Measurements from ENCODE around the gene HS3ST3B1.

Gene HS3ST3B1
- 8.1 to 69.9 (median 20.7) reads per million in 9 experiments for total RNA-seq

DNA sequence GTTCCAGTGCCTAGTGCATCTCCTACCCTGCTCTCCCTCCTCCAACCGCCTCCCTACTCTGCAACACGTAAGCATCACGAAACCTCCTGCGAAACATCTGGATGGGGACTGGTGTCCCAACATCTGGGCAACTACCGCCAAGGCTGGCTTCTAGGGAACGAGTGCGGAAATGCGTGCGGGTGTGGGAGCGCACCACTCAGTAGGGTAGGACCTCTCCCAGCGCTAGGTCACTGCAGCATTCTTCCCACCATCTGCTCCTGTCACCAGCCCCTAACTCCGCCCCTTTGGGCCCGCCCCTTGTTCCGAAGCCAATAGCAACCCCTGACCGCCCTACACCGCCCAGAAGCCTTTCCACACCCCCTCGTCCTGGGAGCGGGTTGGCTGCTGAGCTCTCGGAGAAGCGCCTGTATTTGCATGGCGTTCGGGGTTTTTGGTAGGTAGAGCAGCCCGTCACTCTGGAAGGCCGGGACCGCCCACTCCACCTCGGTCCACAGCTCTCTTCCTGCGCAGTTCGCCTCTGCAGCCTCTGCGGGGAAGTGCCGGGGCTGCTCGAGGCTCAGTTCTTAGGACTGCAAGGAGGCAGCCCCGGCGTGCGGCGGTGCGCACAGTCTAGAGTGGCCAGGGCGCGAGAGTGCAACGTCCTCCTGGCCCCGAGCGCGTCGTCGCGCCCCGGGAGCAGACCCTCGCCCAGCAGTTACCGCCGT is at the start of gene HS3ST3B1:
Gene HS3ST3B1 (plus strand): TSS at position 507 of the 704 bp plus-strand sequence. CDS start 438 bp downstream, outside the sequence.
- Mint-ChIP-seq H3K4me3 (peak within 1 kb of the TSS; percentile 92 to 95), H3K27ac (peak within 1 kb of the TSS; percentile 73 to 94), H3K27me3 (peaks cover 34 to 36% of the 10 kb centered on the region in 2 donors), H3K9me3 (no peaks in the 10 kb centered on the region), H3K36me3 (ENCODE audit: insufficient read depth) (peaks cover 30% of the 10 kb centered on the region), H3K4me1 (ENCODE audit: low read depth in 2 of 2) (peaks cover 41 to 56% of the 10 kb centered on the region in 2 donors)
- ATAC-seq (replicated peaks) (peak; percentile 79), DNase-seq (peak; percentile 96 to 99 (median 97))

DNA sequence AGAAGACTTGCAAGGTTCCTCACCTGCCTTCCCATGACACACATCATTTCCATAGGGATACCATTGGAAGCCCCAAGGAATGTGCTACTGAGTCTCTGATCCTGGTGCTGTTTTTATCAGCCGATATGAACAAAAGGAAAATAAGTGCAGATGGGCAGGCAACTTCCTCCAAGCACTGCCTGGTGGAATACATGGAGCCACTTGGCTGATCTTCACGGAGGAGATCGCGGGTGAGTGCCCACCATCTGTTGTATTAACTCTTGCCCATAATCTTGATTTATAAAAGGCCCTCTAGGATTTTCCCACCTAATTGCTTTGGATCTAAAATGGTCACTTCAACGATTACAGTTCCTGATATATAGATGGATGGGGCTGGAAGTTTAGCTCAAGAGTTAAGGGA is 39.5 kb upstream of the HS3ST3B1 start:
- no peaks in the 10 kb centered on the region for H3K36me3 Mint-ChIP-seq (ENCODE audit: insufficient read depth)
- no peak for ATAC-seq (replicated peaks)
- no peak for DNase-seq
- peaks cover 2 to 11% of the 10 kb centered on the region in 2 donors for H3K27me3 Mint-ChIP-seq
- no peak overlapping the region for H3K4me3 Mint-ChIP-seq
- H3K4me1 Mint-ChIP-seq (ENCODE audit: low read depth in 2 of 2) = no peaks in the 10 kb centered on the region
- H3K27ac Mint-ChIP-seq = no peak overlapping the region
- no peaks in the 10 kb centered on the region for H3K9me3 Mint-ChIP-seq

DNA sequence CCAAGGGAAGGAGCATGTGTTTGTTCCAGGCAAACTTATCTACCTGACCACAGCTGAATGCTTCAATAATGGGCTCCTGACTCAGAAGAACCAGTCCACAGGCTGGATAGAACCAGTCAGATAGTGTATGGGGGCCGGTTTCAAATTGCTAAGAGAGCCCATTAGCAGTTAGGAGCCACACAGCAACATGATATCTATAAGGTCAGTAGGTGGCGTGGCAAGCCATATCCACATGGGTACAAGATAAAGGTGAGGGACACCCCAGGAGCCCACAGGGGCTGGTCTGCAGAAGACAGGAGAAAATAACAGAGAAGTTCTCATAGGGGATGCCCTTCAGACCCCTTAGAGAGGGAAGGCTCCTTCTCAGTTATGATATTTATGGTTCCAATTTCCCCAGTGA is 32.6 kb upstream of the HS3ST3B1 start:
- DNase-seq = peak in 1 of 3 experiments; percentile 2

DNA sequence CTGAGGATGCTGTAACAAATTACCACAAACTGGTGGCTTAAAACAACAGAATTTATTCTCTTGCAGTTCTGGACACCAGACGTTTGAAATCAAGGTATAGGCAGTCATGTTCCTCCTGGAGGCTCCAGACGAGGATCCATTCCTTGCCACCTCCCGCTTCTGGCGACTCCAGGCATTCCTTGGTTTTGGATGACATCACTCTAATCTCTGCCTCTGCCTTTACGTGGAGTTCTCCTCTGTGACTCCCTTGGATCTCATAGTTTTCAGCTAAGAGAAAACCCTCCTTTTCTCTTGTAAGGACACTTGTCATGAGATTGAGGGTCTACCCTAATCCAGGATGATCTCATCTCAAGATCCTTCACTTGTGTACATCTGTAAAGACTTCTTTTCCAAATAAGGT is 31.4 kb upstream of the HS3ST3B1 start:
- peaks cover 0 to 2% of the 10 kb centered on the region in 2 donors for H3K4me1 Mint-ChIP-seq (ENCODE audit: low read depth in 2 of 2)
- H3K27me3 Mint-ChIP-seq = peaks cover 0 to 4% of the 10 kb centered on the region in 2 donors
- H3K9me3 Mint-ChIP-seq = no peaks in the 10 kb centered on the region
- no peak overlapping the region for H3K4me3 Mint-ChIP-seq
- H3K36me3 Mint-ChIP-seq (ENCODE audit: insufficient read depth) = no peaks in the 10 kb centered on the region
- ATAC-seq (replicated peaks) (no peak), DNase-seq (no peak)
- H3K27ac Mint-ChIP-seq = no peak overlapping the region

More for the DNA sequence above, 32.6 kb upstream of the HS3ST3B1 start:
- no peaks in the 10 kb centered on the region for H3K9me3 Mint-ChIP-seq
- ATAC-seq (replicated peaks) = peak; percentile 31
- peaks cover 0 to 2% of the 10 kb centered on the region in 2 donors for H3K4me1 Mint-ChIP-seq (ENCODE audit: low read depth in 2 of 2)
- H3K36me3 Mint-ChIP-seq (ENCODE audit: insufficient read depth) = no peaks in the 10 kb centered on the region
- no peaks in the 10 kb centered on the region for H3K27me3 Mint-ChIP-seq
- H3K27ac Mint-ChIP-seq = no peak overlapping the region
- H3K4me3 Mint-ChIP-seq = no peak overlapping the region

DNA sequence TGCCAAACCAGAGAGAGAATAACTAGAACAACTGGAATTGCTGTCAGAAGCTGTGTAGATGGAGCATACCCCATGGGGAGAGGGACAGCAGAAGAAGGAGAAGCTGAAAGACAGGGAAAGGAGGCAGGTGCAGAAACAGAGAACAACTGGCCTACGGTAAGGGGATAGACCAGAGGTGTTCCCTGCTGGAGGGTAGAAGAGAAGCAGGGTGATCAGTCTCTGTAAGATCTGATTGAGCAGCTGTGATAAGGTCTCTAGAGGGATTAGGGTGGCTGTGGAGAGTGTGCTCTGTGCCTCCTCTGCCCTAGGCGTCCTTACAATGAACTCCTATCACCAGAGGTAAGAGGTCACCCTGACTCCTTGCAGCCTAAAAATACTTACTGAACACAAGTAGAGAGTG is 30.4 kb upstream of the HS3ST3B1 start:
- Mint-ChIP-seq H3K4me3 (no peak overlapping the region), H3K27me3 (peaks cover 0 to 7% of the 10 kb centered on the region in 2 donors), H3K4me1 (ENCODE audit: low read depth in 2 of 2) (peaks cover 0 to 2% of the 10 kb centered on the region in 2 donors), H3K27ac (no peak overlapping the region), H3K36me3 (ENCODE audit: insufficient read depth) (no peaks in the 10 kb centered on the region), H3K9me3 (no peaks in the 10 kb centered on the region)
- ATAC-seq (replicated peaks) = no peak
- no peak for DNase-seq

DNA sequence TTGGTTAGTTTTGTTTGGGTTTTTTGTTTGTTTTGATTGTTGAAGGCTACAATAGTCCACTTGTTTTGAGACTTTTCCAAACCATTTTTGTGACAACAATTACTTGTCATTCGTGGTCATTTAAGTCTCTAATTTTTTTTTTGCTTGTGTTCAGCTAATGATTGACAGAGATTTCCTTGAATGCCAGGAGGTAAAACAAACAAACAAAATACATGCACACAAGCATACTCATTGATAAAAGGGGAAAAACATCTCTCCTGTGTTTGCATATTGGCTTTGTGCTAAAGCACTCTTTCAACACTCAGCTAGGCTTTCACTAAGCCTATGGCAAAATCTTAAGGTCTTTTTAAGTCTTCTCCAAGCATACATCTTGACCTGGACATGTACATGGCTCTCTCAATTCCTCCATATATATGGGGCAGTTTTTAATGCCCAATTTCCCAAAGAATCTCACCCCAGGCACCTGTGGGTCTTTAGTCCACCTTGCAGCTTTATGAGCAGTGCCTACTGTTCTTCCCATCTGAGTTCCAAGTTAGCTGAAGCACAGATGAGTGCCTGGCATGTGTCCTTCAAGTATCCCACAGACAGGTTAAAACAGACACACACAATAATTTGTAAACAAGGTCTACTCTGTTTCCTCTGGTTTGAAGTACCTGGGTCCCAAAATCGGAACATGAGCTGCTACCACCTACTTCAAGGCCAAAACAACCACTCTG is 24.2 kb upstream of the HS3ST3B1 start:
- no peaks in the 10 kb centered on the region for H3K9me3 Mint-ChIP-seq

DNA sequence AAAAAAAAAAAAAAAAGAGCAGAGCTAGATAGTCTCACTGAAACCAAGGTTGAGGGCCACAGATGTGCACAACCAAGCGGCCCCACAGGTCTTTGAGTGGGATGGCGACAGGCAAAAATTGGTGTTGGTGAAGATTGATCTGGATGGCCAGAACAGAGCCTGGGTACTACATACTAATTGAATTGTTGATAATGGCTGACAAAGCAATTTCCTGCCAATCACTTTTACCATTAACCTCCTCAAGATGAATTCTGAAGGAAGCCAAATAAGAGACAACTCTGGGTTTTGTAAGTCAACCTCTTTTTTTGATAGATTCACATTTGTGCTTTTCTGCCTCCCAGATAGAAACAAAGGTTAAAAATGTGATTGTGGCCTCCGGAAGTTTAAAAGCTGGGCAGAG is 19.4 kb upstream of the HS3ST3B1 start:
- no peak for ATAC-seq (replicated peaks)
- H3K4me1 Mint-ChIP-seq (ENCODE audit: low read depth in 2 of 2) = no peaks in the 10 kb centered on the region

More for the DNA sequence above, 24.2 kb upstream of the HS3ST3B1 start:
- no peaks in the 10 kb centered on the region for H3K4me1 Mint-ChIP-seq (ENCODE audit: low read depth in 2 of 2)
- DNase-seq (no peak), ATAC-seq (replicated peaks) (no peak)
- no peak overlapping the region for H3K4me3 Mint-ChIP-seq
- H3K27ac Mint-ChIP-seq = no peak overlapping the region
- H3K27me3 Mint-ChIP-seq = peaks cover 29 to 33% of the 10 kb centered on the region in 2 donors
- peaks cover 2% of the 10 kb centered on the region for H3K36me3 Mint-ChIP-seq (ENCODE audit: insufficient read depth)

DNA sequence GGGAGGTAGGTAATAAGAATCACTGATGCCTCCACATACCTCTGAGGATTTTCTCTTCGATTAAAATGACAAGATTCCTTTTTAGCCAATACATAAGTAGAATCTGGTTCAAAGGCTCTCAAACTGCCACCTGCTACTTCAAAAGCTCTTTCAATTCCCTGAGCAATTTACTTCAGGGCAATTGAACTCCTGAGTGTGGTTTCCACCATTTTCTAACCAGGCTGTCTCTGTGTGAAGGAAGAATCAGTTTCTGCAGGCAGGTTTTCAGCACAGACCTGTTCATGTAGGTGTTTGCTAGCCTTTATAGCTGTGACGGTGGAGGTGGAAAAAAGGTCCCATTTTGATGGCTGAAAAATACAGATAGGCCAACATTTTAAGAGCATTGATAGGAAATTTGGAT is 18.2 kb upstream of the HS3ST3B1 start:
- DNase-seq (no peak), ATAC-seq (replicated peaks) (no peak)
- Mint-ChIP-seq H3K4me1 (ENCODE audit: low read depth in 2 of 2) (no peaks in the 10 kb centered on the region), H3K9me3 (no peaks in the 10 kb centered on the region), H3K27ac (no peak overlapping the region), H3K27me3 (peaks cover 44 to 52% of the 10 kb centered on the region in 2 donors), H3K4me3 (no peak overlapping the region), H3K36me3 (ENCODE audit: insufficient read depth) (peaks cover 6% of the 10 kb centered on the region)

More for the DNA sequence above, 19.4 kb upstream of the HS3ST3B1 start:
- no peak for DNase-seq
- no peak overlapping the region for H3K27ac Mint-ChIP-seq
- peaks cover 55 to 60% of the 10 kb centered on the region in 2 donors for H3K27me3 Mint-ChIP-seq
- no peak overlapping the region for H3K4me3 Mint-ChIP-seq
- no peaks in the 10 kb centered on the region for H3K9me3 Mint-ChIP-seq
- peaks cover 6% of the 10 kb centered on the region for H3K36me3 Mint-ChIP-seq (ENCODE audit: insufficient read depth)

DNA sequence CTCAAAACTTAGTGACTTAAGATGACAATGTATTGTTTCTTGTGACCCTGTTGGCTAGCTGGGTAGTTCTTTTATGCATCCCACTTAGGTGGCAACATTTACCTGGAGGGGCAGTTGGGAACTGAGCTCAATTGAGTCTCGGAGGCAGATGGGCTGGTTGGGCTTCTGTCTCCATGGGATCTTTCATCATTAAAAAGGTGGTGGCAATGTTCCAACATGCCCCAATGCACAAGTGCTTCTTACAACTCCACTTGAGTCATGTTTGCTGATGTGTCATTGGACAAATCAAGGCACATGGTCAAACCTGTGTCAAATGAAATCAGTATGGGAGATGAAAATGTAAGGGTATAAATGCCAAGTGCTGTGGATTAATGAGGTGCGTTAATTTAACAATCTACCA is 11.7 kb upstream of the HS3ST3B1 start:
- H3K4me1 Mint-ChIP-seq (ENCODE audit: low read depth in 2 of 2) = no peaks in the 10 kb centered on the region
- H3K27me3 Mint-ChIP-seq = peaks cover 67 to 70% of the 10 kb centered on the region in 2 donors
- H3K27ac Mint-ChIP-seq = no peak overlapping the region
- no peak overlapping the region for H3K4me3 Mint-ChIP-seq
- ATAC-seq (replicated peaks) = no peak
- no peaks in the 10 kb centered on the region for H3K36me3 Mint-ChIP-seq (ENCODE audit: insufficient read depth)
- H3K9me3 Mint-ChIP-seq = no peaks in the 10 kb centered on the region
- DNase-seq = no peak

DNA sequence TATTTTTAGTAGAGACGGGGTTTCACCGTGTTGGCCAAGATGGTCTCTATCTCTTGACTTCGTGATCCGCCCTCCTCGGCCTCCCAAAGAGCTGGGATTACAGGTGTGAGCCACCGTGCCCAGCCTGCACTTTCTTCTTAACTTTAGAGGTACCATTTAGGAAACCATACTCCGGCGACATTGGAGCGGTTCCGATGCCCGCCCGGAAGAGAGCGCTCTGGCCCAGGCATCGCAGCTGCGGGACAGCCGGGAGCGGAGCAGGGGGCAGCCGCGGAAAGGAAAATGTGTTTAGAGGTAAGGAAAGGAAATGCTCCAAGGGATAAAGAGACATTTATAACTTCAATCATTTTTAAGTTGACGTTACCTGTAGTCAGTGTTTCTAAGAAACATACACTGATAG is 6.0 kb upstream of the HS3ST3B1 start:
- H3K4me1 Mint-ChIP-seq (ENCODE audit: low read depth in 2 of 2) = peaks cover 21 to 33% of the 10 kb centered on the region in 2 donors
- no peaks in the 10 kb centered on the region for H3K9me3 Mint-ChIP-seq
- H3K4me3 Mint-ChIP-seq = no peak overlapping the region
- H3K27me3 Mint-ChIP-seq = peaks cover 80 to 86% of the 10 kb centered on the region in 2 donors
- ATAC-seq (replicated peaks) (no peak), DNase-seq (no peak)
- peaks cover 9% of the 10 kb centered on the region for H3K36me3 Mint-ChIP-seq (ENCODE audit: insufficient read depth)
- H3K27ac Mint-ChIP-seq = no peak overlapping the region

DNA sequence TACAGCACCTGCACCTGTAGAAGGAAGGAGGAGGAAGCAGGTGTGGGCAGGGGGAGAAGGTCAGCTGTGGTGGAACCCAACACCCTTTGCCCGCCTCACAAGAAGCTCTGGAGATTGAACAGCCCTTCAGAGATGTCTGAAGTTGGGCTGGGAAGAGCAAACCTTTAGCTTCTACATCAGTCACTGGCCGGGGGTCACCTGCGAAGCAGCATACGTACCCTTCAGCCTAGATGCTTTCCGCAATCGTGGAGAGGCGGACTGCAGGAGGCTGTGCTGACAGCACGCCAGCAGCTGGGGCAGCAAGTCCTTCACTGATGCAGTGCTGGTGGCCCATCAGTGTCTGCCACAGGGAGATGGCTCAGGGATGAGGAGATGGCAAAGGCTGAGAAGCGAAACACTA is 5.2 kb upstream of the HS3ST3B1 start:
- Mint-ChIP-seq H3K9me3 (no peaks in the 10 kb centered on the region), H3K27me3 (peaks cover 76 to 82% of the 10 kb centered on the region in 2 donors), H3K27ac (no peak overlapping the region), H3K36me3 (ENCODE audit: insufficient read depth) (peaks cover 14% of the 10 kb centered on the region), H3K4me1 (ENCODE audit: low read depth in 2 of 2) (peaks cover 29 to 41% of the 10 kb centered on the region in 2 donors), H3K4me3 (peak overlapping the region; percentile 76 to 92)
- no peak for DNase-seq
- no peak for ATAC-seq (replicated peaks)

DNA sequence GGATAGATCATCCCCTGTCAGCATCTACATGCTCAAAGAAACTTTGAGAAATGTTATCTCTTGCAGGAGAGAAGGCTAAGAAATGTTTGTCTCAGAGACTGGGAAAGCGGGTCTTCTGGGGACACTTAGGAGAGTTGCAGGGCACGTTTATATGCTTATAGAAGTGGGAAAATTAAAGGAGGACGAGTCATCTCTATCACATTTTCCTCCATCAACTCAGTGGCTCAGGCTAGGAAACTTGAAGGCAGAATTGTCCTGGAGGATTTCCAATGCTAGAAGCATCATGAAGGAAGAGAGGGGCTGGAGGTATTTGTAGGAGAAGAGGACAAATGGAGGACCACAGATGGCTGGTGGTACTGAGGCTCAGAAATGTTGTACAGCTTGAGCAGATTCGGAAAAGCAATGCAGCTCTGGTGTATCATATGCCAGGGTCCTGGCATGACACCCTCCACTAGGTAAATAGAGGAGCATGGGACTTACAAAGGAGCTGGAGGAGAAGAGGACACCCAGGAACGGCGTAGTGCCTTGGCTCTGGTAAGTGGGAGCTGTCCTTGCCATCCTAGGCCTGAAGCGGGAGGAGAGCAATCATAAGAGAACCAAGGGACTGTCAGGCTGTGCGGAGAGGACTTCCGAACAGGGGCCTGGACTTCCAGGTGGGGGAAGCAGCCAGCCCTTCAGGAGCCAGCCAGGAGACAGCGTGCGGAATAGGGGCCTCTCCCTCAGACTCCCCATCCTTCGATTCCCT is 4.5 kb upstream of the HS3ST3B1 start:
- ATAC-seq (replicated peaks) = no peak
- no peak for DNase-seq
- peaks cover 69 to 75% of the 10 kb centered on the region in 2 donors for H3K27me3 Mint-ChIP-seq
- peaks cover 19% of the 10 kb centered on the region for H3K36me3 Mint-ChIP-seq (ENCODE audit: insufficient read depth)
- H3K4me1 Mint-ChIP-seq (ENCODE audit: low read depth in 2 of 2) = peaks cover 31 to 44% of the 10 kb centered on the region in 2 donors
- peak overlapping the region; percentile 76 to 92 for H3K4me3 Mint-ChIP-seq
- no peaks in the 10 kb centered on the region for H3K9me3 Mint-ChIP-seq
- H3K27ac Mint-ChIP-seq = no peak overlapping the region

DNA sequence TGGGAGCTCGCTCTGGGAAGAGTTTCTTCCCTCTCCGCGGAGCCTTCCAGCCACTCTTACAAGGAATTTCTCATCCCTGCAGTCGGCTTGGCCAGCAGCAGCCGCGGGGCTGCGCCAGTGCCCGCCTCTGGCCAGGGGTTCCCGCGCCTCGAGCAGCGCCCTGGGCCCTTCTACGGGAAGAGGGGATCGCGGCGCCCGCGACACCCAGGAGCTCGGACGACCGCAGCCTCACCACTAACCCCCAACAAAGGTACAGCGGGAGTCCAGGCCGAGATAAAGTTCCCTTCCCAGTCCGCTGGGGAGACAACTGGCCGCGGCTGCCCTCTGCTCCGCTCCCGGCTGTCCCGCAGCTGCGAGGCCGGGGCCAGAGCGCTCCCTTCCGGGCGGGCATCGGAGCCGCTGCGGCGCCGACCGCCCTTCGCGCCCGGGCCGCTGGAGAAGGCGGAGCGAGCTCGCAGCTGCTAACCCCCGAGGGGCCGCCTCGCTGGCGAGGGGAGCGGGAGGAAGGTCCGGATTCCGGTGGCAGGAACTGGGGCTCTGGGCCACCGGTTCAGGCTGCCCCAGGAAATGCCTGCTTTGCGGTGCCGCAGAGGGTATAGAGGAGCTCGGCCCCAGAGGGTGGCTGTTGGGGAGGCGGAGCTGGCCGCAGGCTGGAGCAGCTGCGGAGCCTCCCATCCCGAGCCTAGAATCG is 3.6 kb upstream of the HS3ST3B1 start:
- peaks cover 66 to 67% of the 10 kb centered on the region in 2 donors for H3K27me3 Mint-ChIP-seq
- H3K27ac Mint-ChIP-seq = peak overlapping the region in 1 of 2 donors; percentile 54
- ATAC-seq (replicated peaks) (no peak), DNase-seq (peak; percentile 14 to 27 (median 23))
- H3K9me3 Mint-ChIP-seq = no peaks in the 10 kb centered on the region
- H3K4me3 Mint-ChIP-seq = peak overlapping the region; percentile 76 to 92
- peaks cover 31 to 46% of the 10 kb centered on the region in 2 donors for H3K4me1 Mint-ChIP-seq (ENCODE audit: low read depth in 2 of 2)
- H3K36me3 Mint-ChIP-seq (ENCODE audit: insufficient read depth) = peaks cover 26% of the 10 kb centered on the region
